Measurements from ENCODE around the gene PTPRT.

GRCh38 chr20:43092386-43093088 lies 97.2 kb downstream of the PTPRT start:
- TF ChIP-seq, protein P1, sequence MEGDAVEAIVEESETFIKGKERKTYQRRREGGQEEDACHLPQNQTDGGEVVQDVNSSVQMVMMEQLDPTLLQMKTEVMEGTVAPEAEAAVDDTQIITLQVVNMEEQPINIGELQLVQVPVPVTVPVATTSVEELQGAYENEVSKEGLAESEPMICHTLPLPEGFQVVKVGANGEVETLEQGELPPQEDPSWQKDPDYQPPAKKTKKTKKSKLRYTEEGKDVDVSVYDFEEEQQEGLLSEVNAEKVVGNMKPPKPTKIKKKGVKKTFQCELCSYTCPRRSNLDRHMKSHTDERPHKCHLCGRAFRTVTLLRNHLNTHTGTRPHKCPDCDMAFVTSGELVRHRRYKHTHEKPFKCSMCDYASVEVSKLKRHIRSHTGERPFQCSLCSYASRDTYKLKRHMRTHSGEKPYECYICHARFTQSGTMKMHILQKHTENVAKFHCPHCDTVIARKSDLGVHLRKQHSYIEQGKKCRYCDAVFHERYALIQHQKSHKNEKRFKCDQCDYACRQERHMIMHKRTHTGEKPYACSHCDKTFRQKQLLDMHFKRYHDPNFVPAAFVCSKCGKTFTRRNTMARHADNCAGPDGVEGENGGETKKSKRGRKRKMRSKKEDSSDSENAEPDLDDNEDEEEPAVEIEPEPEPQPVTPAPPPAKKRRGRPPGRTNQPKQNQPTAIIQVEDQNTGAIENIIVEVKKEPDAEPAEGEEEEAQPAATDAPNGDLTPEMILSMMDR (IDR thresholded peaks at IDR 0.05): no peak
- TF ChIP-seq REST (IDR thresholded peaks at IDR 0.05; ENCODE audit: insufficient read depth in 1 of 2, low read depth in 2 of 2, low read length in 1 of 2) (no peak), POLR2AphosphoS5 (IDR thresholded peaks at IDR 0.05; ENCODE audit: low read depth, low read length) (no peak), TCF7L2 (IDR thresholded peaks at IDR 0.05; ENCODE audit: low read depth, low read length) (no peak)

Measured in Panc1 (cell line).